ENCODE data around the gene GARNL3.

GRCh38 chr9:127318651-127319167 lies 54.1 kb downstream of the GARNL3 start:
- TF ChIP-seq CTCF (IDR thresholded peaks at IDR 0.05) (no peak), POLR2AphosphoS5 (IDR thresholded peaks at IDR 0.05; ENCODE audit: low read depth, low read length) (no peak), REST (IDR thresholded peaks at IDR 0.05; ENCODE audit: insufficient read depth in 1 of 2, low read depth in 2 of 2, low read length in 1 of 2) (no peak), SIN3A (IDR thresholded peaks at IDR 0.05; ENCODE audit: borderline replicate concordance, insufficient read depth, low read depth, low read length) (no peak), TCF7L2 (IDR thresholded peaks at IDR 0.05; ENCODE audit: low read depth, low read length) (no peak)
